Esophagus (tissue), 2 donors: ENCODE data around the gene TARBP2. TPM values are rescaled to one million over a fixed set of nuclear protein-coding genes. Genes with fewer than 3 reads are reported as not detected.

Experiments used
- H3K27ac ChIP-seq, 2 donors: one replicate each; pipeline ENCODE4 v1.5.1; 2013; ENCODE audit warnings: low read depth in 2 of 2, mild to moderate bottlenecking in 2 of 2, inconsistent platforms in 1 of 2, low read length in 1 of 2, moderate library complexity in 1 of 2
- H3K27me3 ChIP-seq, 2 donors: one replicate each; pipeline ENCODE4 v1.6.1; 2013; ENCODE audit warnings: low read length in 2 of 2, control low read depth in 1 of 2, mild to moderate bottlenecking in 1 of 2; ENCODE audit not compliant: insufficient read depth in 2 of 2, control insufficient read depth in 1 of 2
- H3K36me3 ChIP-seq, 2 donors: one replicate each; pipeline ENCODE4 v1.6.1; 2013; ENCODE audit warnings: low read length in 1 of 2; ENCODE audit not compliant: control insufficient read depth in 2 of 2, insufficient read depth in 2 of 2
- H3K4me1 ChIP-seq, 2 donors: one replicate each; pipeline ENCODE4 v1.6.1; 2013; ENCODE audit warnings: low read length in 1 of 2; ENCODE audit not compliant: control insufficient read depth in 2 of 2, insufficient read depth in 2 of 2
- H3K4me3 ChIP-seq, 2 donors: one replicate each; pipeline ENCODE4 v1.5.1; 2013; ENCODE audit warnings: low read length in 2 of 2, mild to moderate bottlenecking in 2 of 2, low read depth in 1 of 2, moderate library complexity in 1 of 2
- H3K9me3 ChIP-seq, 2 donors: one replicate each; pipeline ENCODE4 v1.6.1; 2013; ENCODE audit warnings: mild to moderate bottlenecking in 2 of 2, low read depth in 1 of 2, low read length in 1 of 2, moderate library complexity in 1 of 2; ENCODE audit not compliant: control insufficient read depth in 2 of 2, insufficient read depth in 1 of 2
- WGBS, 2 donors: extraction: QIAGEN DNeasy Blood & Tissue Kit; methylation state at CpG; one replicate each; pipeline ENCODE4 v1.1.7; 2013; 5-methylcytosine and 5-hydroxymethylcytosine counted together
- polyA plus RNA-seq, 2 donors: library from polyadenylated mRNA; stranded (reverse); fragments of 200-250 nt; gene quantifications; one replicate each; pipeline ENCODE4 v1.2.3, GENCODE V29; 2013
- donor health status: healthy with polysubstance abuse.
- donor health status: Bipolar disorder and iron deficiency.

Gene TARBP2
- polyA plus RNA-seq, 2 donors, result 20.1 to 24.8 TPM

GRCh38 chr12:53524476-53524875 lies 23.4 kb downstream of the TARBP2 start:
- peaks cover 11 to 18% of the 10 kb centered on the region in 2 donors for H3K36me3 ChIP-seq
- H3K27ac ChIP-seq, result no peak overlapping the region
- no peaks in the 10 kb centered on the region for H3K9me3 ChIP-seq
- no peak overlapping the region for H3K4me3 ChIP-seq
- H3K4me1 ChIP-seq, result no peaks in the 10 kb centered on the region
- H3K27me3 ChIP-seq, result no peaks in the 10 kb centered on the region
- 92 to 96% methylated on average over 13 of the region's 13 CpGs for WGBS, 2 donors

GRCh38 chr12:53530061-53530460 lies 29.0 kb downstream of the TARBP2 start:
- no peak overlapping the region for H3K4me3 ChIP-seq
- H3K9me3 ChIP-seq, result no peaks in the 10 kb centered on the region
- H3K4me1 ChIP-seq, result no peaks in the 10 kb centered on the region
- 94 to 95% methylated on average over 2 of the region's 2 CpGs for WGBS, 2 donors
- H3K36me3 ChIP-seq, result peaks cover 9 to 18% of the 10 kb centered on the region in 2 donors
- H3K27me3 ChIP-seq, result no peaks in the 10 kb centered on the region
- H3K27ac ChIP-seq, result no peak overlapping the region

- Histone ChIP-seq H3K27ac (no peak overlapping the region), H3K4me3 (no peak overlapping the region), H3K9me3 (no peaks in the 10 kb centered on the region), H3K36me3 (peaks cover 9 to 20% of the 10 kb centered on the region in 2 donors), H3K4me1 (no peaks in the 10 kb centered on the region), H3K27me3 (no peaks in the 10 kb centered on the region)
- WGBS, 2 donors, result 76 to 79% methylated on average over 4 of the region's 4 CpGs
Observed at GRCh38 chr12:53530920-53531319, 29.8 kb downstream of the TARBP2 start.

- Histone ChIP-seq H3K27me3 (no peaks in the 10 kb centered on the region), H3K4me3 (no peak overlapping the region), H3K27ac (no peak overlapping the region), H3K36me3 (peaks cover 9 to 21% of the 10 kb centered on the region in 2 donors), H3K4me1 (no peaks in the 10 kb centered on the region), H3K9me3 (no peaks in the 10 kb centered on the region)
- WGBS, 2 donors, result 63 to 68% methylated on average over 3 of the region's 3 CpGs
Observed at GRCh38 chr12:53532021-53532420, 30.9 kb downstream of the TARBP2 start.

- H3K36me3 ChIP-seq, result peaks cover 9 to 21% of the 10 kb centered on the region in 2 donors
- no peaks in the 10 kb centered on the region for H3K9me3 ChIP-seq
- 91 to 94% methylated on average over 7 of the region's 7 CpGs for WGBS, 2 donors
- H3K27me3 ChIP-seq, result no peaks in the 10 kb centered on the region
- H3K4me3 ChIP-seq, result no peak overlapping the region
- no peak overlapping the region for H3K27ac ChIP-seq
- no peaks in the 10 kb centered on the region for H3K4me1 ChIP-seq
Observed at GRCh38 chr12:53532524-53533445, 31.7 kb downstream of the TARBP2 start.

GRCh38 chr12:53533471-53533870 lies 32.4 kb downstream of the TARBP2 start:
- WGBS, 2 donors, result 78 to 80% methylated on average over 2 of the region's 2 CpGs
- H3K4me1 ChIP-seq, result no peaks in the 10 kb centered on the region
- no peaks in the 10 kb centered on the region for H3K9me3 ChIP-seq
- H3K27ac ChIP-seq, result no peak overlapping the region
- H3K4me3 ChIP-seq, result no peak overlapping the region
- H3K36me3 ChIP-seq, result peaks cover 9 to 21% of the 10 kb centered on the region in 2 donors
- H3K27me3 ChIP-seq, result no peaks in the 10 kb centered on the region

- H3K36me3 ChIP-seq, result peaks cover 9 to 18% of the 10 kb centered on the region in 2 donors
- no peaks in the 10 kb centered on the region for H3K27me3 ChIP-seq
- H3K4me1 ChIP-seq, result no peaks in the 10 kb centered on the region
- H3K27ac ChIP-seq, result no peak overlapping the region
- no peak overlapping the region for H3K4me3 ChIP-seq
- 77 to 88% methylated on average over 3 of the region's 3 CpGs for WGBS, 2 donors
- no peaks in the 10 kb centered on the region for H3K9me3 ChIP-seq
Observed at GRCh38 chr12:53536962-53537361, 35.9 kb downstream of the TARBP2 start.

GRCh38 chr12:53538209-53538689 lies 37.2 kb downstream of the TARBP2 start:
- no peaks in the 10 kb centered on the region for H3K9me3 ChIP-seq
- WGBS, 2 donors, result 9 to 29% methylated on average over 1 of the region's 1 CpG
- H3K27me3 ChIP-seq, result no peaks in the 10 kb centered on the region
- no peak overlapping the region for H3K4me3 ChIP-seq
- peak overlapping the region; percentile 0 to 1 for H3K27ac ChIP-seq
- H3K4me1 ChIP-seq, result no peaks in the 10 kb centered on the region
- H3K36me3 ChIP-seq, result peaks cover 0 to 7% of the 10 kb centered on the region in 2 donors

GRCh38 chr12:53539526-53539925 lies 38.4 kb downstream of the TARBP2 start:
- no peaks in the 10 kb centered on the region for H3K9me3 ChIP-seq
- no peaks in the 10 kb centered on the region for H3K27me3 ChIP-seq
- H3K27ac ChIP-seq, result peak overlapping the region in 1 of 2 donors; percentile 0
- H3K4me1 ChIP-seq, result no peaks in the 10 kb centered on the region
- H3K4me3 ChIP-seq, result no peak overlapping the region
- H3K36me3 ChIP-seq, result peaks cover 0 to 5% of the 10 kb centered on the region in 2 donors
- 95 to 97% methylated on average over 3 of the region's 3 CpGs for WGBS, 2 donors
